HG02938 (cell line): ENCODE data around the gene MYH9.

Source experiments
- ATAC-seq: cut with Tn5 transposase; IDR thresholded peaks from one replicate; pipeline ENCODE4 v1.9.1; 2021; ENCODE audit warnings: mild to moderate bottlenecking, moderate library complexity; ENCODE audit not compliant: unreplicated experiment

Gene MYH9

DNA sequence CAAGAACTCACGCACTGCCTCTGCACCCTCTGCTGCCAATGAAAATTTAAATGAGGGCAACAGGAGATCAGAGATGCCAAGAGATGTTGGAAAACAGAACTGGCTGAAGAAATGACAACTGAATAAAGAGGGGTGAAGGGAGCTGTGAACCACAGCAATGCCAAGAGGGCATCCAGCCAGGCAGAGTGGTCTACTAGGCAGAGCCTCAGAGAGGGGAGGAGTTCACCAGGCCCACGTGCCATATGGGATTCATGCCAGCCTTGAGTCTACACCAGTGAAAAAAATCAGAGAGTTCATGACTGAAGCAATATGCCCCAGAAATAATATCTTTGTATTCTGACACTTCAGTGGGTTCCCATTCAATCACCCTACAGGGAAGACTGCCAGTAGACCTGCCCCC lies 152.8 kb downstream of the MYH9 start:
- ATAC-seq = no peak

- no peak for ATAC-seq
These were observed 153.6 kb downstream of the MYH9 start for GRCh38 chr22:36234213-36234612.

DNA sequence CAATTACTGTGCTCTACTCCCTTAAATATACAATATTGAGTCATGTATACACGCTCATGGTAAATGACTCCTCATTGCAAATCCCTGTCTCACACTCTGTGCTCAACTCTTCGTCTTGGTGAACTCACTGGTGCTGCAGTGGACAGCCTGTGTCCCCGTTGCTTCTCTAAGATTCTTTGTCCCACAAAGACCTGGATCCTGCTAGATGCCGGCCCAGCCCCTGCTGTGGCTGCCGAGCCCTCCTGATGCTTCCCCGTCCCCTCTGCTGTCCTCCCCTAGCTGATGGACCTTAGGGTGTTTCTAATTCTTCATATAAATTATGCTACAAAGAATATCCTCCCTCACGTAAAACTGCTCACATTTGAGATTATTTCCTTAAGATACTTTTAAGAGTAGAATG lies 154.0 kb downstream of the MYH9 start:
- ATAC-seq = no peak

- no peak for ATAC-seq
These were observed 154.9 kb downstream of the MYH9 start for GRCh38 chr22:36232715-36233401.
